Body of pancreas (tissue), 4 donors: Measurements from ENCODE around the gene CLIP2. TPM values are rescaled to one million over a fixed set of nuclear protein-coding genes. Genes with fewer than 3 reads are reported as not detected.

Experiments
- ATAC-seq: fragments of 150-250 bp; one replicate; pipeline ENCODE4 v1.9.1; 2016
- DNase-seq, 4 donors: peaks; one replicate each; pipeline ENCODE4 v3.0.0-alpha.2; 2019
- H3K27ac ChIP-seq, 4 donors: fragments of 200-600 bp; sonication (generic); 1 replicate in 3 of 4; 2 replicates in 1 of 4; pipeline versions ENCODE4 v1.5.1 to v1.6.1; 2016 to 2019; ENCODE audit warnings: mild to moderate bottlenecking in 1 of 4, mixed read lengths in 1 of 4, moderate library complexity in 1 of 4
- H3K27me3 ChIP-seq, 2 donors: fragments of 200-600 bp; sonication (generic); one replicate each; pipeline ENCODE4 v1.6.0; 2016; ENCODE audit warnings: mild to moderate bottlenecking in 1 of 2
- H3K36me3 ChIP-seq, 2 donors: fragments of 200-600 bp; sonication (generic); replicated peaks in 1 of 2; 2 replicates each; pipeline ENCODE4 v1.5.1; 2016; ENCODE audit warnings: low read depth in 2 of 2; ENCODE audit not compliant: insufficient read depth in 1 of 2
- H3K4me1 ChIP-seq: fragments of 200-600 bp; sonication (generic); one replicate; pipeline ENCODE4 v1.6.0; 2016
- H3K4me3 ChIP-seq, 2 donors: fragments of 200-600 bp; sonication (generic); 1 replicate in 1 of 2; 2 replicates in 1 of 2; pipeline ENCODE4 v1.5.1; 2016 to 2019
- H3K9me3 ChIP-seq, 3 donors: fragments of 200-600 bp; sonication (generic); 1 replicate in 2 of 3; 2 replicates in 1 of 3; pipeline ENCODE4 v1.5.1; 2016
- CTCF ChIP-seq, 7 experiments: fragments of 450-650 bp in 4 of 7; fragments of 200-600 bp in 3 of 7; sonication (generic) in 3 of 7; IDR thresholded peaks; one replicate each; pipeline ENCODE4 v1.5.1; 2016 to 2019; ENCODE audit warnings: antibody characterized with exemption in 7 of 7
- POLR2A ChIP-seq, 3 donors: fragments of 450-650 bp; IDR thresholded peaks; one replicate each; pipeline ENCODE4 v1.6.1; 2016; ENCODE audit warnings: antibody characterized with exemption in 3 of 3, mild to moderate bottlenecking in 2 of 3
- whole genome bisulfite sequencing, 2 donors: methylation state at CpG; one replicate each; pipeline ENCODE4 v1.1.5; 2017; 5-methylcytosine and 5-hydroxymethylcytosine counted together
- intact Hi-C: fragments of 100-400 bp; cut with DNase I; formaldehyde crosslinking; loops from one replicate; pipeline ENCODE4 v1.15.1; 2023
- total RNA-seq, 2 donors: library from RNA; depleted of rRNA; stranded (reverse); fragments of >200 nt; gene quantifications; one replicate each; pipeline ENCODE4 v1.1.0, GENCODE V29; 2016

The CLIP2 gene
- total RNA-seq, 2 donors from 2014 or later = 31.6 to 120 TPM

GRCh38 chr7:74252893-74253292, 36.3 kb upstream of the CLIP2 start:
- Histone ChIP-seq H3K36me3 (peaks cover 3 to 19% of the 10 kb centered on the region in 2 donors), H3K27ac (peak overlapping the region in 3 of 4 donors; percentile 65 to 98 (median 90)), H3K4me1 (peaks cover 14% of the 10 kb centered on the region), H3K27me3 (no peaks in the 10 kb centered on the region), H3K9me3 (no peaks in the 10 kb centered on the region), H3K4me3 (no peak overlapping the region)
- TF ChIP-seq POLR2A (IDR thresholded peaks at IDR 0.05) = no peak
- no peak for TF ChIP-seq CTCF (IDR thresholded peaks at IDR 0.05)
- peak; percentile 59 to 82 (median 70) for DNase-seq
- WGBS, 2 donors = 32 to 36% methylated on average over 5 of the region's 5 CpGs
- intact Hi-C loops = no loop called here
- no peak for ATAC-seq

- no peak for TF ChIP-seq CTCF (IDR thresholded peaks at IDR 0.05)
- no peak for TF ChIP-seq POLR2A (IDR thresholded peaks at IDR 0.05)
- ATAC-seq (no peak), DNase-seq (peak in 1 of 4 donors; percentile 23)
- Histone ChIP-seq H3K4me3 (no peak overlapping the region), H3K36me3 (peaks cover 0 to 19% of the 10 kb centered on the region in 2 donors), H3K4me1 (peaks cover 14% of the 10 kb centered on the region), H3K27me3 (no peaks in the 10 kb centered on the region), H3K9me3 (no peaks in the 10 kb centered on the region), H3K27ac (peak overlapping the region in 3 of 4 donors; percentile 65 to 98 (median 90))
- intact Hi-C loops = no loop called here
- 62 to 73% methylated on average over 5 to 7 of the region's 7 CpGs for WGBS, 2 donors
These were observed 35.9 kb upstream of the CLIP2 start for GRCh38 chr7:74253331-74253730.

GRCh38 chr7:74253835-74254128, 35.4 kb upstream of the CLIP2 start:
- H3K36me3 ChIP-seq = peaks cover 0 to 19% of the 10 kb centered on the region in 2 donors
- WGBS, 2 donors = 1 to 2% methylated on average over 10 of the region's 10 CpGs
- intact Hi-C loops = no loop called here
- peak overlapping the region; percentile 69 to 98 (median 94) for H3K27ac ChIP-seq
- peak in 1 of 4 donors; percentile 26 for DNase-seq
- peaks cover 14% of the 10 kb centered on the region for H3K4me1 ChIP-seq
- no peak for TF ChIP-seq CTCF (IDR thresholded peaks at IDR 0.05)
- TF ChIP-seq POLR2A (IDR thresholded peaks at IDR 0.05) = no peak
- peak overlapping the region; percentile 26 to 68 for H3K4me3 ChIP-seq
- H3K9me3 ChIP-seq = no peaks in the 10 kb centered on the region
- H3K27me3 ChIP-seq = no peaks in the 10 kb centered on the region
- ATAC-seq = no peak

GRCh38 chr7:74254129-74254857, 34.9 kb upstream of the CLIP2 start, which contains the start of gene RFC2:
RFC2 (minus strand) TSS chr7:74254399; CDS start chr7:74254383, 16 bp downstream.
- Histone ChIP-seq H3K36me3 (peaks cover 0 to 14% of the 10 kb centered on the region in 2 donors), H3K9me3 (no peaks in the 10 kb centered on the region), H3K4me1 (peaks cover 14% of the 10 kb centered on the region), H3K27me3 (no peaks in the 10 kb centered on the region), H3K4me3 (peak within 1 kb of the TSS; percentile 67 to 68), H3K27ac (peak within 1 kb of the TSS; percentile 79 to 98 (median 94))
- TF ChIP-seq POLR2A (IDR thresholded peaks at IDR 0.05) (peak; percentile 63 to 88 (median 86)), CTCF (IDR thresholded peaks at IDR 0.05) (peak in 5 of 7 experiments; percentile 15 to 78 (median 67))
- WGBS, 2 donors = 0 to 1% methylated on average over 10 to 74 of the region's 75 CpGs
- intact Hi-C loops = no loop called here
- DNase-seq = peak; percentile 98
- peak; percentile 98 for ATAC-seq
